CD4-positive, alpha-beta T cell (primary cell): ENCODE measurements around the gene COL4A2. TPM values are rescaled to one million over a fixed set of nuclear protein-coding genes. Genes with fewer than 3 reads are reported as not detected.

ENCODE experiments used
- ATAC-seq: fragments of 200-7000 bp; cut with Tn5 transposase; one replicate; pipeline ENCODE4 v1.10.0; 2022; ENCODE audit warnings: mild to moderate bottlenecking; ENCODE audit not compliant: poor library complexity
- CTCF ChIA-PET: fragments of 350-600 bp; sonication (Branson Sonifier 250); formaldehyde crosslinking; loops from one replicate; lab custom pipeline; 2021; ENCODE audit warnings: antibody characterized with exemption, inconsistent platforms; lab: Charles Lee
- POLR2A ChIA-PET: fragments of 350-600 bp; sonication (Branson Sonifier 250); formaldehyde crosslinking; loops from one replicate; lab custom pipeline; 2021; ENCODE audit warnings: antibody characterized with exemption, inconsistent platforms; lab: Charles Lee
- DNase-seq, 14 experiments: peaks; one replicate each; pipeline ENCODE4 v3.0.0-alpha.2; 2013 to 2020; ENCODE audit warnings: mixed read lengths in 2 of 14
- H3K27ac ChIP-seq, 2 donors: one replicate each; pipeline versions ENCODE4 v1.5.1 to v1.7.0; 2013; ENCODE audit warnings: low read length in 2 of 2, low read depth in 1 of 2, mild to moderate bottlenecking in 1 of 2
- H3K27me3 ChIP-seq, 2 experiments: 1 replicate in 1 of 2; 2 replicates in 1 of 2; pipeline versions ENCODE4 v1.6.1 to v1.7.0; 2013; ENCODE audit warnings: low read length in 2 of 2, control low read depth in 1 of 2, mild to moderate bottlenecking in 1 of 2, moderate library complexity in 1 of 2; ENCODE audit not compliant: insufficient read depth in 2 of 2, control insufficient read depth in 1 of 2
- H3K36me3 ChIP-seq: one replicate; pipeline ENCODE4 v1.6.1; 2013; ENCODE audit warnings: low read length, control low read depth; ENCODE audit not compliant: insufficient read depth
- H3K4me1 ChIP-seq: one replicate; pipeline ENCODE4 v1.6.1; 2013; ENCODE audit warnings: low read length, control low read depth; ENCODE audit not compliant: insufficient read depth
- H3K4me3 ChIP-seq: one replicate; pipeline ENCODE4 v1.5.1; 2013; ENCODE audit warnings: mild to moderate bottlenecking, low read length, moderate library complexity
- H3K9me3 ChIP-seq, 2 experiments: 1 replicate in 1 of 2; 2 replicates in 1 of 2; pipeline versions ENCODE4 v1.6.1 to v1.7.0; 2013; ENCODE audit warnings: low read length in 2 of 2, mild to moderate bottlenecking in 2 of 2, control low read depth in 1 of 2, moderate library complexity in 1 of 2; ENCODE audit not compliant: control insufficient read depth in 1 of 2, insufficient read depth in 1 of 2
- H3K27ac Mint-ChIP-seq: one replicate; pipeline ENCODE4 v1.8.0; 2020; ENCODE audit warnings: mixed read lengths
- H3K27me3 Mint-ChIP-seq: one replicate; pipeline ENCODE4 v1.8.0; 2021; ENCODE audit warnings: mixed read lengths
- H3K36me3 Mint-ChIP-seq: one replicate; pipeline ENCODE4 v1.8.0; 2021; ENCODE audit warnings: low read depth, mixed read lengths
- H3K4me1 Mint-ChIP-seq: one replicate; pipeline ENCODE4 v1.8.0; 2021; ENCODE audit warnings: low read depth, mixed read lengths
- H3K4me3 Mint-ChIP-seq: one replicate; pipeline ENCODE4 v1.8.0; 2020; ENCODE audit warnings: mild to moderate bottlenecking, mixed read lengths
- H3K9me3 Mint-ChIP-seq: one replicate; pipeline ENCODE4 v1.8.0; 2020; ENCODE audit warnings: mixed read lengths
- CTCF ChIP-seq: fragments of 200-600 bp; IDR thresholded peaks from one replicate; pipeline ENCODE4 v1.8.0; 2022; ENCODE audit warnings: antibody characterized with exemption, mild to moderate bottlenecking
- intact Hi-C, 2 experiments: fragments of 100-400 bp; cut with DNase I in 1 of 2; cut with micrococcal nuclease in 1 of 2; formaldehyde crosslinking; loops; one replicate each; pipeline versions ENCODE4 v1.15.1 to v1.9.0; 2023 to 2025; cut with DNase I, micrococcal nuclease
- total RNA-seq, 174 experiments: library from RNA in 2 of 174; stranded (reverse) in 2 of 174; gene quantifications; one replicate each; pipeline ENCODE4 v1.2.3 and lab custom pipeline; 2021 to 2026

COL4A2 gene
- total RNA-seq, 2 experiments from 2014 or later: not detected

GRCh38 chr13:110333837-110334236 is 26.8 kb downstream of the COL4A2 start:
- Histone ChIP-seq H3K4me3 (no peak overlapping the region), H3K27ac (no peak overlapping the region), H3K36me3 (no peaks in the 10 kb centered on the region), H3K27me3 (no peaks in the 10 kb centered on the region), H3K9me3 (peaks cover 0 to 8% of the 10 kb centered on the region in 2 experiments), H3K4me1 (no peaks in the 10 kb centered on the region)
- Mint-ChIP-seq H3K4me1 (peaks cover 2% of the 10 kb centered on the region), H3K4me3 (no peak overlapping the region), H3K36me3 (no peaks in the 10 kb centered on the region), H3K27me3 (peaks cover 42% of the 10 kb centered on the region), H3K9me3 (no peaks in the 10 kb centered on the region), H3K27ac (no peak overlapping the region)
- ATAC-seq: no peak
- POLR2A ChIA-PET: no interaction called here
- intact Hi-C loops: no loop called here
- DNase-seq: no peak
- TF ChIP-seq CTCF: no peak
- CTCF ChIA-PET: no interaction called here

GRCh38 chr13:110334256-110334655 is 27.2 kb downstream of the COL4A2 start:
- TF ChIP-seq CTCF: no peak
- no peaks in the 10 kb centered on the region for H3K36me3 ChIP-seq
- no peak overlapping the region for H3K4me3 ChIP-seq
- H3K27me3 Mint-ChIP-seq: peaks cover 38% of the 10 kb centered on the region
- H3K9me3 ChIP-seq: peaks cover 0 to 8% of the 10 kb centered on the region in 2 experiments
- H3K4me1 ChIP-seq: no peaks in the 10 kb centered on the region
- no peaks in the 10 kb centered on the region for H3K9me3 Mint-ChIP-seq
- no peak overlapping the region for H3K27ac Mint-ChIP-seq
- peaks cover 6% of the 10 kb centered on the region for H3K4me1 Mint-ChIP-seq
- ATAC-seq: no peak
- intact Hi-C loops: no loop called here
- no peaks in the 10 kb centered on the region for H3K27me3 ChIP-seq
- POLR2A ChIA-PET: no interaction called here
- H3K27ac ChIP-seq: no peak overlapping the region
- DNase-seq: no peak
- no peaks in the 10 kb centered on the region for H3K36me3 Mint-ChIP-seq
- CTCF ChIA-PET: no interaction called here
- H3K4me3 Mint-ChIP-seq: no peak overlapping the region

GRCh38 chr13:110334841-110335490 is 27.9 kb downstream of the COL4A2 start:
- Histone ChIP-seq H3K9me3 (peaks cover 0 to 8% of the 10 kb centered on the region in 2 experiments), H3K27me3 (no peaks in the 10 kb centered on the region), H3K4me3 (no peak overlapping the region), H3K36me3 (no peaks in the 10 kb centered on the region), H3K4me1 (peaks cover 3% of the 10 kb centered on the region), H3K27ac (no peak overlapping the region)
- intact Hi-C loops: no loop called here
- ATAC-seq (no peak), DNase-seq (no peak)
- H3K4me3 Mint-ChIP-seq: no peak overlapping the region
- H3K27me3 Mint-ChIP-seq: peaks cover 32% of the 10 kb centered on the region
- no peaks in the 10 kb centered on the region for H3K9me3 Mint-ChIP-seq
- POLR2A ChIA-PET: no interaction called here
- CTCF ChIA-PET: no interaction called here
- no peaks in the 10 kb centered on the region for H3K36me3 Mint-ChIP-seq
- no peak for TF ChIP-seq CTCF
- no peak overlapping the region for H3K27ac Mint-ChIP-seq
- H3K4me1 Mint-ChIP-seq: peaks cover 12% of the 10 kb centered on the region
